ENCODE results near the gene MBTPS1.
A peak's percentile ranks its signal among the peaks of the same experiment; 100 is the strongest.

Gene MBTPS1

GRCh38 chr16:84090211-84090610 is 26.5 kb downstream of the MBTPS1 start:
- no peak overlapping the region for H3K4me3 ChIP-seq (ENCODE audit: low read length)
- no peak for DNase-seq (ENCODE audit: low read depth)
- no peak for TF ChIP-seq CTCF (conservative IDR thresholded peaks at IDR 0.05; ENCODE audit: low read depth, low read length)

GRCh38 chr16:84088695-84089395 is 27.9 kb downstream of the MBTPS1 start:
- peak; percentile 9 for TF ChIP-seq CTCF (conservative IDR thresholded peaks at IDR 0.05; ENCODE audit: low read depth, low read length)
- DNase-seq (ENCODE audit: low read depth) = no peak
- no peak overlapping the region for H3K4me3 ChIP-seq (ENCODE audit: low read length)

GRCh38 chr16:84087466-84088151 is 29.1 kb downstream of the MBTPS1 start:
- TF ChIP-seq CTCF (conservative IDR thresholded peaks at IDR 0.05; ENCODE audit: low read depth, low read length) = no peak
- no peak for DNase-seq (ENCODE audit: low read depth)
- no peak overlapping the region for H3K4me3 ChIP-seq (ENCODE audit: low read length)

- H3K4me3 ChIP-seq (ENCODE audit: low read length) = no peak overlapping the region
- TF ChIP-seq CTCF (conservative IDR thresholded peaks at IDR 0.05; ENCODE audit: low read depth, low read length) = no peak
- DNase-seq (ENCODE audit: low read depth) = no peak
These were observed 29.7 kb downstream of the MBTPS1 start for GRCh38 chr16:84087001-84087400.

- no peak overlapping the region for H3K4me3 ChIP-seq (ENCODE audit: low read length)
- TF ChIP-seq CTCF (conservative IDR thresholded peaks at IDR 0.05; ENCODE audit: low read depth, low read length) = no peak
- DNase-seq (ENCODE audit: low read depth) = no peak
These were observed 30.4 kb downstream of the MBTPS1 start for GRCh38 chr16:84086341-84086740.

- no peak overlapping the region for H3K4me3 ChIP-seq (ENCODE audit: low read length)
- DNase-seq (ENCODE audit: low read depth) = no peak
- no peak for TF ChIP-seq CTCF (conservative IDR thresholded peaks at IDR 0.05; ENCODE audit: low read depth, low read length)
These were observed 31.0 kb downstream of the MBTPS1 start for GRCh38 chr16:84085773-84086172.

GRCh38 chr16:84085271-84085667 is 31.5 kb downstream of the MBTPS1 start:
- TF ChIP-seq CTCF (conservative IDR thresholded peaks at IDR 0.05; ENCODE audit: low read depth, low read length) = no peak
- DNase-seq (ENCODE audit: low read depth) = no peak
- H3K4me3 ChIP-seq (ENCODE audit: low read length) = no peak overlapping the region
